Measurements from ENCODE around the gene ERG. TPM values are rescaled to one million over a fixed set of nuclear protein-coding genes. Genes with fewer than 3 reads are reported as not detected.

The ERG gene
- total RNA-seq, 3 donors from 2014 or later (not counting 1 experiment from before 2014, with no cell fraction given), result 0.36 to 0.58 TPM; not detected in 1

DNA sequence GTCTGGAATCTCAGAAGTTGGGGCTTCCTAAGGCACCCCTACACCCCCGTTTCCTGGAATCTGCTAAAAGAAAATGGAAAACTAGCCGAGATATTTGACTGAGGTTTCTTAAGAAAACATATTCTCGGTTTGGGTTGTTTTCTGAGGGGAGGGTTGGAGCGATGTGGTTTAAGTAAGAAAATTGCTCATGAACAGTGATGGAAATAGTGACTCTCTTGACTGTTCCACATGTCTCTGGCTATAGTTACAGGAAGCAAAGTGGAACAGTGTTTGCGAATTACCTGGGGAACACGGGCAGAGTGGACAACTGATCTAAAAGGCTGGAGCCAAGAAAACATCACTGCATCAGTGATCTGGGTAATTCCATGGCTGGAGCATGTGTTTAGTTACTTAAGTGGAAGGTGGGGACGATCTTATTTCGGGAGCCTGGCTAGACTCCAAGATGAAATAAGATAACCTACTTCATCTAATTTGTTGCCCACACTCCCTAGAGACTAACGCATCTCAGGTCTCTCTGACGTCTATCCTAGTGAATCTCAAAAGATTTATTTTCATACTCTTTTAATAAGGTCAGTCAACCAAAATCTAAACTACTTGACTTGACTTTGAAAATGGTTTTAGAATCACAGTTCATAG is 149.0 kb downstream of the ERG start:
- WGBS (ENCODE audit: insufficient coverage), result 82% methylated on average over 10 of the region's 10 CpGs
- Mint-ChIP-seq H3K27me3 (ENCODE audit: low read depth in 2 of 2) (peaks cover 8 to 15% of the 10 kb centered on the region in 2 donors), H3K27ac (no peak overlapping the region), H3K4me3 (no peak overlapping the region), H3K4me1 (no peaks in the 10 kb centered on the region), H3K9me3 (no peaks in the 10 kb centered on the region), H3K36me3 (no peaks in the 10 kb centered on the region)
- ATAC-seq, result no peak
- intact Hi-C loops (cut with micrococcal nuclease), result no loop called here
- Histone ChIP-seq H3K9me3 (ENCODE audit: control insufficient read depth, insufficient read depth, low read length) (no peaks in the 10 kb centered on the region), H3K4me3 (ENCODE audit: low read length) (no peak overlapping the region), H3K4me1 (ENCODE audit: control insufficient read depth, insufficient read depth, low read length) (peaks cover 3% of the 10 kb centered on the region), H3K27me3 (ENCODE audit: control insufficient read depth, insufficient read depth, low read length) (no peaks in the 10 kb centered on the region), H3K36me3 (ENCODE audit: control insufficient read depth, insufficient read depth, low read length) (no peaks in the 10 kb centered on the region), H3K27ac (ENCODE audit: low read length) (no peak overlapping the region)
- TF ChIP-seq, protein P1, sequence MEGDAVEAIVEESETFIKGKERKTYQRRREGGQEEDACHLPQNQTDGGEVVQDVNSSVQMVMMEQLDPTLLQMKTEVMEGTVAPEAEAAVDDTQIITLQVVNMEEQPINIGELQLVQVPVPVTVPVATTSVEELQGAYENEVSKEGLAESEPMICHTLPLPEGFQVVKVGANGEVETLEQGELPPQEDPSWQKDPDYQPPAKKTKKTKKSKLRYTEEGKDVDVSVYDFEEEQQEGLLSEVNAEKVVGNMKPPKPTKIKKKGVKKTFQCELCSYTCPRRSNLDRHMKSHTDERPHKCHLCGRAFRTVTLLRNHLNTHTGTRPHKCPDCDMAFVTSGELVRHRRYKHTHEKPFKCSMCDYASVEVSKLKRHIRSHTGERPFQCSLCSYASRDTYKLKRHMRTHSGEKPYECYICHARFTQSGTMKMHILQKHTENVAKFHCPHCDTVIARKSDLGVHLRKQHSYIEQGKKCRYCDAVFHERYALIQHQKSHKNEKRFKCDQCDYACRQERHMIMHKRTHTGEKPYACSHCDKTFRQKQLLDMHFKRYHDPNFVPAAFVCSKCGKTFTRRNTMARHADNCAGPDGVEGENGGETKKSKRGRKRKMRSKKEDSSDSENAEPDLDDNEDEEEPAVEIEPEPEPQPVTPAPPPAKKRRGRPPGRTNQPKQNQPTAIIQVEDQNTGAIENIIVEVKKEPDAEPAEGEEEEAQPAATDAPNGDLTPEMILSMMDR (IDR thresholded peaks at IDR 0.05), result no peak
- DNase-seq, result no peak

DNA sequence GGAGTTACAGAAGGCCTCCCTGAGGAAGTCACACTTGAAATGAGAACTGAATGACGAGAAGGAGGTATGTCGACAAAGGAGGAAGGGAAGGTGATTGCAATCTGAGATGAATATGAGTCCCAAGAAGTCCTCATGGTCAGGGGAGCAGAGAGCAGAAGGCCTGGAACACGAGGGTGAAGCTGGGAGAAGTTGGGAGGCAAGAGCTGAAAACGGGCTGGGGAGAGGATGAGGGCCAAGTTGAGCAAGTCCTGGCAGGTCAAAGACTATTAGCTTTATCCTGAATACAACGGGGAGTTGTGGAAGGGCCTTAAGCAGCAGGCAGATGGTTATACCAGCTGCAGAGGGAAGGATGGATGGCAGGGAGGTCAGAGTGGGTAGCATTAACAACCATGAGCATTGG is 152.0 kb downstream of the ERG start:
- Histone ChIP-seq H3K27ac (ENCODE audit: low read length) (no peak overlapping the region), H3K36me3 (ENCODE audit: control insufficient read depth, insufficient read depth, low read length) (no peaks in the 10 kb centered on the region), H3K4me1 (ENCODE audit: control insufficient read depth, insufficient read depth, low read length) (peaks cover under 1% of the 10 kb centered on the region), H3K4me3 (ENCODE audit: low read length) (no peak overlapping the region), H3K9me3 (ENCODE audit: control insufficient read depth, insufficient read depth, low read length) (no peaks in the 10 kb centered on the region), H3K27me3 (ENCODE audit: control insufficient read depth, insufficient read depth, low read length) (no peaks in the 10 kb centered on the region)
- no peaks in the 10 kb centered on the region for H3K9me3 Mint-ChIP-seq
- H3K36me3 Mint-ChIP-seq, result no peaks in the 10 kb centered on the region
- WGBS (ENCODE audit: insufficient coverage), result 81% methylated on average over 5 of the region's 5 CpGs
- intact Hi-C loops (cut with micrococcal nuclease), result no loop called here
- no peak overlapping the region for H3K4me3 Mint-ChIP-seq
- TF ChIP-seq, protein P1 (IDR thresholded peaks at IDR 0.05), result no peak
- no peak overlapping the region for H3K27ac Mint-ChIP-seq
- peaks cover 8 to 12% of the 10 kb centered on the region in 2 donors for H3K27me3 Mint-ChIP-seq (ENCODE audit: low read depth in 2 of 2)
- ATAC-seq, result no peak
- no peaks in the 10 kb centered on the region for H3K4me1 Mint-ChIP-seq
- DNase-seq, result no peak

DNA sequence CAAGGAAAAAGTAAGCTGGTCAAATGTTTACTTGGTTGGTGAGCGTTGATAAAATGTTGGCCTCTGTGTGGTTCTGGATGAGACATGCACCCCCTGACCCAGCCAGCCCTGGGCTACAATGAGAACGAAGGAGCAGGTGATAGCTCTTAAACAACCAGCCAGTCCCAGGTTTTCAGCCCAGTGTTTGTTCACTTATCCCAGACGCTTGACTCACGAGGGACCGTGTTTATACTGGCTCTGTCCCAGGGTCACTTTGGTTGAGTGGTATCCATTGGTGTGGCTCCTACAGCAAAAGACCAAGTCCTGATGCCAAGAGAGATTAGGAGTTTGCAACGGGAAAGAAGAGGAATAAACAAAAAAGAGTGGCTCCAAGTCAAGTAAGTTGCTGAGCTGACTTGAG is 154.6 kb downstream of the ERG start:
- H3K27me3 Mint-ChIP-seq (ENCODE audit: low read depth in 2 of 2), result peaks cover 7 to 8% of the 10 kb centered on the region in 2 donors
- H3K4me3 Mint-ChIP-seq, result no peak overlapping the region
- TF ChIP-seq, protein P1 (IDR thresholded peaks at IDR 0.05), result no peak
- no peak for ATAC-seq
- H3K4me1 Mint-ChIP-seq, result no peaks in the 10 kb centered on the region
- Histone ChIP-seq H3K27me3 (ENCODE audit: control insufficient read depth, insufficient read depth, low read length) (no peaks in the 10 kb centered on the region), H3K27ac (ENCODE audit: low read length) (no peak overlapping the region), H3K36me3 (ENCODE audit: control insufficient read depth, insufficient read depth, low read length) (no peaks in the 10 kb centered on the region), H3K4me3 (ENCODE audit: low read length) (no peak overlapping the region), H3K9me3 (ENCODE audit: control insufficient read depth, insufficient read depth, low read length) (no peaks in the 10 kb centered on the region), H3K4me1 (ENCODE audit: control insufficient read depth, insufficient read depth, low read length) (no peaks in the 10 kb centered on the region)
- intact Hi-C loops (cut with micrococcal nuclease), result no loop called here
- no peak overlapping the region for H3K27ac Mint-ChIP-seq
- H3K9me3 Mint-ChIP-seq, result no peaks in the 10 kb centered on the region
- 92% methylated on average over 6 of the region's 6 CpGs for WGBS (ENCODE audit: insufficient coverage)
- DNase-seq, result no peak
- no peaks in the 10 kb centered on the region for H3K36me3 Mint-ChIP-seq

DNA sequence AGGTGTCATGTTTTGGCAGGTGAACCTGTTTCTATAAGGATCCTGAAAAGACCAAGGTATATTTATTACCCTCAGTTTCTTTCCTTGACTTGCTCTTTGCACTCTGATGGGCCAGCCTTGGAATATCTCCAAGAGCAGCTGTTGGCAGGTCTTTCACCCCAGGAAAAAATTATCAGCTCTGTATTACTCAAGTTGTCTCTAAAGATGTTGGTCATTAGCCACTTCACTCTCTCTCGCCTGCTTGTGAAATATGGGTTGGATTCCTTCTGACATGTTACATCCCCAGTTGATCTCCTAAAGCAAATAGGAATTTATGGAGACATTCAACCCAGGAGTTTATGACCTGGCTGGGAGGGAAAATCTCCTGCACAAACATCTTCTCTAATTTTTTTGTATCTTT is 155.5 kb downstream of the ERG start:
- H3K36me3 Mint-ChIP-seq, result no peaks in the 10 kb centered on the region
- no peak for ATAC-seq
- no CpG with 5 or more reads among the region's 1 CpG for WGBS (ENCODE audit: insufficient coverage)
- H3K27me3 Mint-ChIP-seq (ENCODE audit: low read depth in 2 of 2), result peaks cover 7 to 8% of the 10 kb centered on the region in 2 donors
- no peaks in the 10 kb centered on the region for H3K9me3 ChIP-seq (ENCODE audit: control insufficient read depth, insufficient read depth, low read length)
- no peaks in the 10 kb centered on the region for H3K36me3 ChIP-seq (ENCODE audit: control insufficient read depth, insufficient read depth, low read length)
- H3K27ac Mint-ChIP-seq, result no peak overlapping the region
- no peaks in the 10 kb centered on the region for H3K4me1 ChIP-seq (ENCODE audit: control insufficient read depth, insufficient read depth, low read length)
- H3K27ac ChIP-seq (ENCODE audit: low read length), result no peak overlapping the region
- H3K9me3 Mint-ChIP-seq, result no peaks in the 10 kb centered on the region
- no peaks in the 10 kb centered on the region for H3K27me3 ChIP-seq (ENCODE audit: control insufficient read depth, insufficient read depth, low read length)
- no peaks in the 10 kb centered on the region for H3K4me1 Mint-ChIP-seq
- intact Hi-C loops (cut with micrococcal nuclease), result no loop called here
- no peak overlapping the region for H3K4me3 Mint-ChIP-seq
- H3K4me3 ChIP-seq (ENCODE audit: low read length), result no peak overlapping the region
- no peak for DNase-seq
- TF ChIP-seq, protein P1 (IDR thresholded peaks at IDR 0.05), result no peak

Data from natural killer cell (primary cell).